Tibial nerve (tissue), 4 donors: ENCODE measurements around the gene TESK2.

Experiments
- EP300 ChIP-seq, 2 donors: sonication (generic); formaldehyde crosslinking; IDR thresholded peaks; one replicate each; pipeline ENCODE4 v1.6.1; 2017; ENCODE audit warnings: antibody characterized with exemption in 2 of 2, mild to moderate bottlenecking in 1 of 2
- TF ChIP-seq, protein P1 (sequence below), 5 experiments: fragments of 200-600 bp in 3 of 5; fragments of 450-650 bp in 2 of 5; sonication (generic) in 3 of 5; IDR thresholded peaks; one replicate each; pipeline ENCODE4 v1.5.1; 2016 to 2019; ENCODE audit warnings: antibody characterized with exemption in 5 of 5, mild to moderate bottlenecking in 3 of 5, moderate library complexity in 2 of 5

DNA sequence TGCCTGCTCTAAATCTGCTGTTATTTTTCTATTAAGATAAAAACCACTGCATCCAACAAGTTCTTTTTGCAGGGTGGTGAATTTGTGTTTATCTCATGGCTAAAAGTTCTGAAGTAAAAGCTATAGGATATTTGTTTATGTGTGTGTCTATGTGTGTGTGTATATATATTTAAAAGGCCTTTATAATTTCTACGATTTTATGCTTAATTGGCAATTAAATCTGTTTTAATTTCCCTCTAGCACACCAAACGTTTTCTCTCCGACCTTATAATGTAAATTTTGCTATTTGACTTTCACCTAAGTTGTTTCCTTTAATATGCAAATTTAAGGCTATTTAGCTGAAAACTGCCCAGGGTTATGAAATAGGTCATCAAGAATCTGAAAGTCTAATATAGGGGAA is 184.1 kb downstream of the TESK2 start:
- TF ChIP-seq, protein P1, sequence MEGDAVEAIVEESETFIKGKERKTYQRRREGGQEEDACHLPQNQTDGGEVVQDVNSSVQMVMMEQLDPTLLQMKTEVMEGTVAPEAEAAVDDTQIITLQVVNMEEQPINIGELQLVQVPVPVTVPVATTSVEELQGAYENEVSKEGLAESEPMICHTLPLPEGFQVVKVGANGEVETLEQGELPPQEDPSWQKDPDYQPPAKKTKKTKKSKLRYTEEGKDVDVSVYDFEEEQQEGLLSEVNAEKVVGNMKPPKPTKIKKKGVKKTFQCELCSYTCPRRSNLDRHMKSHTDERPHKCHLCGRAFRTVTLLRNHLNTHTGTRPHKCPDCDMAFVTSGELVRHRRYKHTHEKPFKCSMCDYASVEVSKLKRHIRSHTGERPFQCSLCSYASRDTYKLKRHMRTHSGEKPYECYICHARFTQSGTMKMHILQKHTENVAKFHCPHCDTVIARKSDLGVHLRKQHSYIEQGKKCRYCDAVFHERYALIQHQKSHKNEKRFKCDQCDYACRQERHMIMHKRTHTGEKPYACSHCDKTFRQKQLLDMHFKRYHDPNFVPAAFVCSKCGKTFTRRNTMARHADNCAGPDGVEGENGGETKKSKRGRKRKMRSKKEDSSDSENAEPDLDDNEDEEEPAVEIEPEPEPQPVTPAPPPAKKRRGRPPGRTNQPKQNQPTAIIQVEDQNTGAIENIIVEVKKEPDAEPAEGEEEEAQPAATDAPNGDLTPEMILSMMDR (IDR thresholded peaks at IDR 0.05) = no peak
- no peak for TF ChIP-seq EP300 (IDR thresholded peaks at IDR 0.05)
